Activated CD8-positive, alpha-beta memory T cell treated with anti-CD3 and anti-CD28 coated beads, Interleukin-2, amount 50 U/mL, for 4 hours (primary cell): ENCODE results near the gene CADM2.
"Not testable (repeated sequence)": the region's sequence is repeated elsewhere in the genome, so short reads cannot be mapped to it uniquely, and the experiment has no call there.

Experiments
- DNase-seq: peaks from one replicate; pipeline ENCODE4 v3.0.0-alpha.2; 2020

The CADM2 gene

GRCh38 chr3:85708325-85708724 is 749.5 kb downstream of the CADM2 start:
- DNase-seq: not testable (repeated sequence)

- DNase-seq: no peak
These were observed 750.6 kb downstream of the CADM2 start for GRCh38 chr3:85709346-85709892.

- DNase-seq: no peak
These were observed 751.7 kb downstream of the CADM2 start for GRCh38 chr3:85710490-85710889.

GRCh38 chr3:85721409-85722145 is 762.8 kb downstream of the CADM2 start:
- no peak for DNase-seq

GRCh38 chr3:85725809-85726208 is 767.0 kb downstream of the CADM2 start:
- no peak for DNase-seq

- DNase-seq: no peak
These were observed 767.5 kb downstream of the CADM2 start for GRCh38 chr3:85726241-85726640.

- DNase-seq: no peak
These were observed 779.1 kb downstream of the CADM2 start for GRCh38 chr3:85737846-85738245.

- no peak for DNase-seq
These were observed 781.8 kb downstream of the CADM2 start for GRCh38 chr3:85740561-85740960.

GRCh38 chr3:85758442-85758841 is 799.7 kb downstream of the CADM2 start:
- DNase-seq: no peak

GRCh38 chr3:85760342-85760741 is 801.6 kb downstream of the CADM2 start:
- no peak for DNase-seq

- DNase-seq: no peak
These were observed 822.0 kb downstream of the CADM2 start for GRCh38 chr3:85780806-85781205.

GRCh38 chr3:85781806-85782205 is 823.0 kb downstream of the CADM2 start:
- DNase-seq: no peak

- DNase-seq: no peak
These were observed 824.5 kb downstream of the CADM2 start for GRCh38 chr3:85783291-85783690.

GRCh38 chr3:85785766-85786165 is 827.0 kb downstream of the CADM2 start:
- DNase-seq: no peak

- DNase-seq: no peak
These were observed 831.7 kb downstream of the CADM2 start for GRCh38 chr3:85790445-85791030.

GRCh38 chr3:85796140-85796539 is 837.4 kb downstream of the CADM2 start:
- no peak for DNase-seq

GRCh38 chr3:85800676-85801075 is 841.9 kb downstream of the CADM2 start:
- DNase-seq: no peak

GRCh38 chr3:85801955-85802354 is 843.2 kb downstream of the CADM2 start:
- DNase-seq: no peak

GRCh38 chr3:85808755-85809154 is 850.0 kb downstream of the CADM2 start:
- DNase-seq: no peak

- no peak for DNase-seq
These were observed 862.5 kb downstream of the CADM2 start for GRCh38 chr3:85821130-85821756.

GRCh38 chr3:85835857-85836440 is 877.2 kb downstream of the CADM2 start:
- no peak for DNase-seq

- no peak for DNase-seq
These were observed 878.6 kb downstream of the CADM2 start for GRCh38 chr3:85837402-85837801.

- DNase-seq: no peak
These were observed 880.1 kb downstream of the CADM2 start for GRCh38 chr3:85838921-85839320.

GRCh38 chr3:85842081-85842480 is 883.3 kb downstream of the CADM2 start:
- no peak for DNase-seq
